Activated naive CD4-positive, alpha-beta T cell treated with anti-CD3 and anti-CD28 coated beads, Interleukin-2, amount 10 ng/mL, durations not matched to agents 7 days and 5 days (primary cell): ENCODE data around the gene CBS.
"Not testable (repeated sequence)": the region's sequence is repeated elsewhere in the genome, so short reads cannot be mapped to it uniquely, and the experiment has no call there.

ENCODE experiments used
- CTCF ChIA-PET: fragments of 350-600 bp; sonication (Branson Sonifier 250); formaldehyde crosslinking; loops from one replicate; lab custom pipeline; 2021; ENCODE audit warnings: antibody characterized with exemption; lab: Charles Lee
- DNase-seq: peaks from one replicate; pipeline ENCODE4 v3.0.0-alpha.2; 2020
- H3K27ac Mint-ChIP-seq: one replicate; pipeline ENCODE4 v1.8.0; 2021; ENCODE audit warnings: mild to moderate bottlenecking, moderate library complexity, mixed read lengths
- H3K27me3 Mint-ChIP-seq: one replicate; pipeline ENCODE4 v1.8.0; 2021; ENCODE audit warnings: mild to moderate bottlenecking, mixed read lengths
- H3K36me3 Mint-ChIP-seq: one replicate; pipeline ENCODE4 v1.8.0; 2021; ENCODE audit warnings: mixed read lengths
- H3K4me1 Mint-ChIP-seq: one replicate; pipeline ENCODE4 v1.8.0; 2021; ENCODE audit warnings: mixed read lengths
- H3K4me3 Mint-ChIP-seq: one replicate; pipeline ENCODE4 v1.8.0; 2021; ENCODE audit warnings: mild to moderate bottlenecking, moderate library complexity, mixed read lengths
- H3K9me3 Mint-ChIP-seq: one replicate; pipeline ENCODE4 v1.8.0; 2021; ENCODE audit warnings: mixed read lengths

The CBS gene

GRCh38 chr21:43023175-43023574 is 52.5 kb downstream of the CBS start:
- no peaks in the 10 kb centered on the region for H3K9me3 Mint-ChIP-seq
- H3K27ac Mint-ChIP-seq: no peak overlapping the region
- H3K4me3 Mint-ChIP-seq: no peak overlapping the region
- no peaks in the 10 kb centered on the region for H3K4me1 Mint-ChIP-seq
- H3K27me3 Mint-ChIP-seq: no peaks in the 10 kb centered on the region
- DNase-seq: no peak
- peaks cover 40% of the 10 kb centered on the region for H3K36me3 Mint-ChIP-seq
- CTCF ChIA-PET: no interaction called here

- peaks cover 33% of the 10 kb centered on the region for H3K36me3 Mint-ChIP-seq
- H3K9me3 Mint-ChIP-seq: no peaks in the 10 kb centered on the region
- H3K4me3 Mint-ChIP-seq: no peak overlapping the region
- no peaks in the 10 kb centered on the region for H3K27me3 Mint-ChIP-seq
- no peaks in the 10 kb centered on the region for H3K4me1 Mint-ChIP-seq
- no peak for DNase-seq
- CTCF ChIA-PET: no interaction called here
- H3K27ac Mint-ChIP-seq: no peak overlapping the region
Observed at GRCh38 chr21:43021756-43022600, 53.7 kb downstream of the CBS start.

- Mint-ChIP-seq H3K4me1 (no peaks in the 10 kb centered on the region), H3K27me3 (no peaks in the 10 kb centered on the region), H3K36me3 (peaks cover 33% of the 10 kb centered on the region), H3K9me3 (no peaks in the 10 kb centered on the region), H3K4me3 (no peak overlapping the region), H3K27ac (no peak overlapping the region)
- no peak for DNase-seq
- CTCF ChIA-PET: no interaction called here
Observed at GRCh38 chr21:43021191-43021590, 54.4 kb downstream of the CBS start.

GRCh38 chr21:43020771-43021170 is 54.9 kb downstream of the CBS start:
- CTCF ChIA-PET: no interaction called here
- Mint-ChIP-seq H3K36me3 (peaks cover 37% of the 10 kb centered on the region), H3K27me3 (no peaks in the 10 kb centered on the region), H3K9me3 (no peaks in the 10 kb centered on the region), H3K27ac (no peak overlapping the region), H3K4me3 (no peak overlapping the region), H3K4me1 (peaks cover 3% of the 10 kb centered on the region)
- no peak for DNase-seq

- peaks cover 34% of the 10 kb centered on the region for H3K36me3 Mint-ChIP-seq
Observed at GRCh38 chr21:43020177-43020576, 55.5 kb downstream of the CBS start.

GRCh38 chr21:43018519-43018918 is 57.1 kb downstream of the CBS start:
- CTCF ChIA-PET: no interaction called here
- Mint-ChIP-seq H3K4me1 (peaks cover 6% of the 10 kb centered on the region), H3K27me3 (no peaks in the 10 kb centered on the region), H3K9me3 (no peaks in the 10 kb centered on the region), H3K4me3 (no peak overlapping the region), H3K27ac (no peak overlapping the region), H3K36me3 (peaks cover 32% of the 10 kb centered on the region)
- no peak for DNase-seq

More at GRCh38 chr21:43020177-43020576, 55.5 kb downstream of the CBS start:
- no peaks in the 10 kb centered on the region for H3K27me3 Mint-ChIP-seq
- H3K9me3 Mint-ChIP-seq: no peaks in the 10 kb centered on the region
- peaks cover 6% of the 10 kb centered on the region for H3K4me1 Mint-ChIP-seq
- CTCF ChIA-PET: no interaction called here
- no peak for DNase-seq
- no peak overlapping the region for H3K27ac Mint-ChIP-seq
- no peak overlapping the region for H3K4me3 Mint-ChIP-seq

- H3K27ac Mint-ChIP-seq: no peak overlapping the region
- peaks cover 6% of the 10 kb centered on the region for H3K4me1 Mint-ChIP-seq
- no peak overlapping the region for H3K4me3 Mint-ChIP-seq
- H3K27me3 Mint-ChIP-seq: no peaks in the 10 kb centered on the region
- H3K9me3 Mint-ChIP-seq: no peaks in the 10 kb centered on the region
- CTCF ChIA-PET: no interaction called here
- DNase-seq: no peak
- peaks cover 32% of the 10 kb centered on the region for H3K36me3 Mint-ChIP-seq
Observed at GRCh38 chr21:43016728-43017127, 58.9 kb downstream of the CBS start.

GRCh38 chr21:43015906-43016540 is 59.6 kb downstream of the CBS start:
- Mint-ChIP-seq H3K36me3 (peaks cover 32% of the 10 kb centered on the region), H3K27ac (no peak overlapping the region), H3K27me3 (no peaks in the 10 kb centered on the region), H3K4me1 (peaks cover 6% of the 10 kb centered on the region), H3K4me3 (no peak overlapping the region), H3K9me3 (no peaks in the 10 kb centered on the region)
- CTCF ChIA-PET: no interaction called here
- no peak for DNase-seq

- CTCF ChIA-PET: no interaction called here
- Mint-ChIP-seq H3K4me3 (no peak overlapping the region), H3K36me3 (peaks cover 34% of the 10 kb centered on the region), H3K4me1 (peaks cover 6% of the 10 kb centered on the region), H3K9me3 (no peaks in the 10 kb centered on the region), H3K27ac (no peak overlapping the region), H3K27me3 (no peaks in the 10 kb centered on the region)
- no peak for DNase-seq
Observed at GRCh38 chr21:43012596-43012995, 63.0 kb downstream of the CBS start.

GRCh38 chr21:43006874-43007208 is 68.8 kb downstream of the CBS start:
- H3K9me3 Mint-ChIP-seq: no peaks in the 10 kb centered on the region
- no peak overlapping the region for H3K4me3 Mint-ChIP-seq
- CTCF ChIA-PET: no interaction called here
- no peak for DNase-seq
- peaks cover 32% of the 10 kb centered on the region for H3K36me3 Mint-ChIP-seq
- H3K27ac Mint-ChIP-seq: no peak overlapping the region
- no peaks in the 10 kb centered on the region for H3K4me1 Mint-ChIP-seq
- H3K27me3 Mint-ChIP-seq: no peaks in the 10 kb centered on the region

GRCh38 chr21:43006051-43006873 is 69.4 kb downstream of the CBS start:
- DNase-seq, H3K4me1 Mint-ChIP-seq, H3K9me3 Mint-ChIP-seq, H3K27me3 Mint-ChIP-seq, H3K27ac Mint-ChIP-seq, H3K4me3 Mint-ChIP-seq, CTCF ChIA-PET: not testable (repeated sequence)
- H3K36me3 Mint-ChIP-seq: peaks cover 26% of the 10 kb centered on the region

GRCh38 chr21:43005635-43006034 is 70.0 kb downstream of the CBS start:
- no peak for DNase-seq
- H3K36me3 Mint-ChIP-seq: peaks cover 28% of the 10 kb centered on the region
- no peak overlapping the region for H3K4me3 Mint-ChIP-seq
- no peaks in the 10 kb centered on the region for H3K4me1 Mint-ChIP-seq
- peaks cover 6% of the 10 kb centered on the region for H3K9me3 Mint-ChIP-seq
- no peak overlapping the region for H3K27ac Mint-ChIP-seq
- H3K27me3 Mint-ChIP-seq: no peaks in the 10 kb centered on the region
- CTCF ChIA-PET: no interaction called here

- Mint-ChIP-seq H3K4me1 (no peaks in the 10 kb centered on the region), H3K36me3 (peaks cover 31% of the 10 kb centered on the region), H3K27ac (no peak overlapping the region), H3K27me3 (no peaks in the 10 kb centered on the region), H3K9me3 (peaks cover 11% of the 10 kb centered on the region), H3K4me3 (no peak overlapping the region)
- DNase-seq: no peak
- CTCF ChIA-PET: no interaction called here
Observed at GRCh38 chr21:43004926-43005325, 70.7 kb downstream of the CBS start.
